Adrenal gland (tissue), 5 donors: ENCODE results near the gene TNKS2.

Source experiments
- POLR2A ChIP-seq, 2 donors: fragments of 450-650 bp; IDR thresholded peaks; one replicate each; pipeline ENCODE4 v1.6.1; 2017; ENCODE audit warnings: antibody characterized with exemption in 2 of 2, mild to moderate bottlenecking in 2 of 2, moderate library complexity in 1 of 2
- TF ChIP-seq, protein P1 (sequence below), 6 experiments: fragments of 450-650 bp in 4 of 6; fragments of 200-600 bp in 2 of 6; sonication (generic) in 1 of 6; IDR thresholded peaks; 1 replicate in 5 of 6; 2 replicates in 1 of 6; pipeline versions ENCODE4 v1.5.1 to v1.8.0; 2016 to 2021; ENCODE audit warnings: antibody characterized with exemption in 6 of 6, mild to moderate bottlenecking in 2 of 6, moderate library complexity in 1 of 6
- donor health status: DM: no; HTN: no; CAD: no.

DNA sequence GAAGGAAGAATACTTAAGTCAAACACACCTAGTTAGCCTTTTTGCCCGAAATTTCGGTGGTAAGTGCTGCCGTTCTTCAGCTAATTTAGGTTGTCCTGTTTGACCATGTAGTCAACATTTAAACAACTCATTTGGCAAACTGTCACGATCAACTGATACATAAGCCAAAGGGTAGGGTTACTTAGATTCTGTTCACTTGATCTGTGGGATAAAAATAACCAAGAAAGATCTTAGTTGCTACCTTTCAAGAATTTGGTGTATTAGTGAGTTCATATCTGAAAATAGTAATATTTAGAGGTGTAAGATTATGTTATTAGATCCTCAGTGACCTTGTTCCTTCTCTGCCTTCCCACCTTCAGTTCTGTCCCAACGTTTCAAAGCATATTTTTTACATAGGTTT, 2.0 kb downstream of the TNKS2 start:
- TF ChIP-seq POLR2A (IDR thresholded peaks at IDR 0.05), result no peak
- TF ChIP-seq, protein P1, sequence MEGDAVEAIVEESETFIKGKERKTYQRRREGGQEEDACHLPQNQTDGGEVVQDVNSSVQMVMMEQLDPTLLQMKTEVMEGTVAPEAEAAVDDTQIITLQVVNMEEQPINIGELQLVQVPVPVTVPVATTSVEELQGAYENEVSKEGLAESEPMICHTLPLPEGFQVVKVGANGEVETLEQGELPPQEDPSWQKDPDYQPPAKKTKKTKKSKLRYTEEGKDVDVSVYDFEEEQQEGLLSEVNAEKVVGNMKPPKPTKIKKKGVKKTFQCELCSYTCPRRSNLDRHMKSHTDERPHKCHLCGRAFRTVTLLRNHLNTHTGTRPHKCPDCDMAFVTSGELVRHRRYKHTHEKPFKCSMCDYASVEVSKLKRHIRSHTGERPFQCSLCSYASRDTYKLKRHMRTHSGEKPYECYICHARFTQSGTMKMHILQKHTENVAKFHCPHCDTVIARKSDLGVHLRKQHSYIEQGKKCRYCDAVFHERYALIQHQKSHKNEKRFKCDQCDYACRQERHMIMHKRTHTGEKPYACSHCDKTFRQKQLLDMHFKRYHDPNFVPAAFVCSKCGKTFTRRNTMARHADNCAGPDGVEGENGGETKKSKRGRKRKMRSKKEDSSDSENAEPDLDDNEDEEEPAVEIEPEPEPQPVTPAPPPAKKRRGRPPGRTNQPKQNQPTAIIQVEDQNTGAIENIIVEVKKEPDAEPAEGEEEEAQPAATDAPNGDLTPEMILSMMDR (IDR thresholded peaks at IDR 0.05), result no peak
